ENCODE measurements around the gene CDK18.

DNA sequence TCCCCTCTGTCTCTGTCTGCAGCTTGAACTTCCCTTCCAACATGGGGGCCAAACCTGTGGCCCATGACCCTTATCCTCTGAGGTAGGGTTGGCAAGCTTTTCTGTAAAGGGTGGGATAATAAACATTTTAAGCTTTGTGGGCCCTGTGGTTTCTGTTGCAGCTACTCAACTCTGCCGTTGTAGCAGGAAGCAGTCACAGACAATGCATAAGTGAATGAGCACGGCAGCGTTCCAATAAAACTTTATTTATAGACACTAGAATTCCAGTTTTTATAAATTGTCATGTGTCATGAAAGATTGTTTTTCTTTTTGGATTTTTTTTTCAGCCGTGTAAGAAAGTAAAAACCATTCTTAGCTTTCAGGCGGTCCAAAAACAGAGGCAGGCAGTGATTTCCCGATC, 18.2 kb upstream of the CDK18 start:
- TF ChIP-seq, protein P1, sequence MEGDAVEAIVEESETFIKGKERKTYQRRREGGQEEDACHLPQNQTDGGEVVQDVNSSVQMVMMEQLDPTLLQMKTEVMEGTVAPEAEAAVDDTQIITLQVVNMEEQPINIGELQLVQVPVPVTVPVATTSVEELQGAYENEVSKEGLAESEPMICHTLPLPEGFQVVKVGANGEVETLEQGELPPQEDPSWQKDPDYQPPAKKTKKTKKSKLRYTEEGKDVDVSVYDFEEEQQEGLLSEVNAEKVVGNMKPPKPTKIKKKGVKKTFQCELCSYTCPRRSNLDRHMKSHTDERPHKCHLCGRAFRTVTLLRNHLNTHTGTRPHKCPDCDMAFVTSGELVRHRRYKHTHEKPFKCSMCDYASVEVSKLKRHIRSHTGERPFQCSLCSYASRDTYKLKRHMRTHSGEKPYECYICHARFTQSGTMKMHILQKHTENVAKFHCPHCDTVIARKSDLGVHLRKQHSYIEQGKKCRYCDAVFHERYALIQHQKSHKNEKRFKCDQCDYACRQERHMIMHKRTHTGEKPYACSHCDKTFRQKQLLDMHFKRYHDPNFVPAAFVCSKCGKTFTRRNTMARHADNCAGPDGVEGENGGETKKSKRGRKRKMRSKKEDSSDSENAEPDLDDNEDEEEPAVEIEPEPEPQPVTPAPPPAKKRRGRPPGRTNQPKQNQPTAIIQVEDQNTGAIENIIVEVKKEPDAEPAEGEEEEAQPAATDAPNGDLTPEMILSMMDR (IDR thresholded peaks at IDR 0.05) = no peak
- TF ChIP-seq POLR2A (IDR thresholded peaks at IDR 0.05) = no peak

Data from thyroid gland (tissue), 4 donors.